A549 treated with Hydrocortisone at 1 μM for 4 hours (cell line): ENCODE data around the gene TMPRSS11B. TPM values are rescaled to one million over a fixed set of nuclear protein-coding genes. Genes with fewer than 3 reads are reported as not detected.

Experiments used
- total RNA-seq: library from RNA; stranded (reverse); fragments of 200-300 nt; extraction: Qiagen RNA extraction; gene quantifications from 5 replicates; pipeline ENCODE4 v1.2.3, GENCODE V29; 2022

The TMPRSS11B gene
- not detected in 5 replicates for total RNA-seq

DNA sequence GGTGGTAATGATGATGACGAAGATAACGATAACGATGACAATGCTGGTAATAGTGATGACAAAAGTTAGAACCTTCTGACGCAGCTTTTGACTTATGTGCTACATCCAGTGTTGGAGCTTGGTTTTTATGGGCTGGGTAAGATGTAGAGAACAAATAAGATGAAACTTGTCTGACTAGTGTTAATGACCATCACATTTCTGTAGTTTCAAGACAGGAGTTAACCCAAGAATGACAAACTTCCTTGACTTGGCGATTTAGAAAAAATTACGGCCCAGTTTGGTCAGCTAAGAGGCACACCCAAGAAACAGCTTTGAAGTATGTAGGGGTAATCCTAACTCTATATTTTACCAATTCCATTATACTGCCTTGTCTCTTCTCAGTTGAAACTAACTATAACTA is at the start of gene TMPRSS11B:
Gene TMPRSS11B (minus strand): TSS at position 101 of the 400 bp plus-strand sequence. CDS start 136 bp downstream, outside the sequence.

Other genes with a start within 250 kb of the TMPRSS11B start
- gene TMPRSS11F, start 115.8 kb downstream of the TMPRSS11B start, total RNA-seq: not detected in 5 replicates
- 30.4 to 44.0 TPM (median 32.9 TPM) in 5 replicates for gene YTHDC1, start 104.4 kb upstream of the TMPRSS11B start, total RNA-seq
- gene TMPRSS11E, start 201.8 kb upstream of the TMPRSS11B start, total RNA-seq: 0.09 TPM in 1 of 5 replicates, not detected in the others